Measurements from ENCODE around the gene ANTXR2.

- TF ChIP-seq CTCF (IDR thresholded peaks at IDR 0.05) (no peak), POLR2A (IDR thresholded peaks at IDR 0.05) (no peak), POLR2AphosphoS5 (IDR thresholded peaks at IDR 0.05; ENCODE audit: insufficient read depth in 1 of 2, low read depth in 1 of 2) (no peak)
These were observed 168.7 kb downstream of the ANTXR2 start for GRCh38 chr4:79904331-79904730.

Measured in vagina (tissue), 2 donors.